Measurements from ENCODE around the gene LRRC75A.

Gene LRRC75A

DNA sequence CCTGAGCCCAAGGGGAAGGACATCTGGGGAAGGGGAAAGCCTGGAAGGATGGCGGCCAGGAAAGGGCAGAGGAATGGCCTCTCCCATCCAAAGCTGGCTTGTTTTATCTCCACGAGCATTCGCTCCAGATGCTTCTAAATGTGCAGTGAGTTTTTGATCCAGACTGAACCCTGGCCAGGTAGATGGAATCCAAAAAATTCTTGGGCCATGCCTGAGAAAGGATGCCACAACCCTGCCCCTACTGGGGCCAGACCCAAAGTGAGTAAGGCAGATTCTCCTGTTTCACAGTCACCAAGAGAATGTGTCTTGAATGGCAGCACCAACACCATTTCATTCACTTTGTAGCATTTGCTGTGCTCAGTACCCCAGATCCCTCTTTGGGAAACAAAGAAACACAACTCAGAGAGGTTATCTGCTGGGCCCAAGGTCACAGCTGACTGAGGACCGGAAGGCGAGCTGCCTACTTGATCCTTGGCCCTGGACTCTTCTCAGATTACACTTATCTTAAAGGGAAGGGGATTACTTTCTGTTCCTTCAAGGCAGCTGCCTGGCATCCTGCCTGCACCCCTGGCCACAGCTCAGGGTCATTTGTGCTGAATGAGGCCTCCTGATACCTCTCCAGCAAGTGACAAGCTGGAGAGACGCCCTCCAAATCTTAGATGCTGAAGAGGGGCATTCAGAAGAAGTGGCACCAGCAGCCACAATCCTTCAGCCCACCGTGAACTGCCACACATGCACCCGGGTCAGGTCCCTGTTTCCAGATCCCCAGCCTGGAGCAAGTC, 3.6 kb downstream of the LRRC75A start:
- ATAC-seq (ENCODE audit: insufficient read depth, low read depth) (no peak), DNase-seq (no peak)
- TF ChIP-seq, protein P1, sequence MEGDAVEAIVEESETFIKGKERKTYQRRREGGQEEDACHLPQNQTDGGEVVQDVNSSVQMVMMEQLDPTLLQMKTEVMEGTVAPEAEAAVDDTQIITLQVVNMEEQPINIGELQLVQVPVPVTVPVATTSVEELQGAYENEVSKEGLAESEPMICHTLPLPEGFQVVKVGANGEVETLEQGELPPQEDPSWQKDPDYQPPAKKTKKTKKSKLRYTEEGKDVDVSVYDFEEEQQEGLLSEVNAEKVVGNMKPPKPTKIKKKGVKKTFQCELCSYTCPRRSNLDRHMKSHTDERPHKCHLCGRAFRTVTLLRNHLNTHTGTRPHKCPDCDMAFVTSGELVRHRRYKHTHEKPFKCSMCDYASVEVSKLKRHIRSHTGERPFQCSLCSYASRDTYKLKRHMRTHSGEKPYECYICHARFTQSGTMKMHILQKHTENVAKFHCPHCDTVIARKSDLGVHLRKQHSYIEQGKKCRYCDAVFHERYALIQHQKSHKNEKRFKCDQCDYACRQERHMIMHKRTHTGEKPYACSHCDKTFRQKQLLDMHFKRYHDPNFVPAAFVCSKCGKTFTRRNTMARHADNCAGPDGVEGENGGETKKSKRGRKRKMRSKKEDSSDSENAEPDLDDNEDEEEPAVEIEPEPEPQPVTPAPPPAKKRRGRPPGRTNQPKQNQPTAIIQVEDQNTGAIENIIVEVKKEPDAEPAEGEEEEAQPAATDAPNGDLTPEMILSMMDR (IDR thresholded peaks at IDR 0.05; ENCODE audit: borderline replicate concordance, extremely low read depth, low read length, poor library complexity, severe bottlenecking) = no peak
- no peak for TF ChIP-seq EZH2 (IDR thresholded peaks at IDR 0.05; ENCODE audit: borderline replicate concordance, low read depth, low read length, severe bottlenecking)
- Histone ChIP-seq H3K79me2 (ENCODE audit: insufficient read depth, low read length) (no peaks in the 10 kb centered on the region), H3K27ac (ENCODE audit: low read length) (no peak overlapping the region), H3K4me3 (ENCODE audit: low read depth in 1 of 2, low read length in 2 of 2) (no peak overlapping the region), H3K36me3 (ENCODE audit: insufficient read depth, low read length) (no peaks in the 10 kb centered on the region), H3K27me3 (ENCODE audit: insufficient read depth, low read length, poor library complexity) (peaks cover 11% of the 10 kb centered on the region), H2AFZ (ENCODE audit: low read depth, low read length) (no peak overlapping the region), H3K4me2 (ENCODE audit: insufficient read depth, low read length) (no peak overlapping the region), H3K9me3 (ENCODE audit: insufficient read depth, low read length, severe bottlenecking) (no peaks in the 10 kb centered on the region), H3K4me1 (ENCODE audit: insufficient read depth, low read length) (peaks cover 25% of the 10 kb centered on the region), H4K20me1 (ENCODE audit: insufficient read depth, low read length) (peaks cover 13% of the 10 kb centered on the region; the same call in 1 of the 2 replicates), H3K9ac (ENCODE audit: low read depth, low read length) (no peak overlapping the region)

DNA sequence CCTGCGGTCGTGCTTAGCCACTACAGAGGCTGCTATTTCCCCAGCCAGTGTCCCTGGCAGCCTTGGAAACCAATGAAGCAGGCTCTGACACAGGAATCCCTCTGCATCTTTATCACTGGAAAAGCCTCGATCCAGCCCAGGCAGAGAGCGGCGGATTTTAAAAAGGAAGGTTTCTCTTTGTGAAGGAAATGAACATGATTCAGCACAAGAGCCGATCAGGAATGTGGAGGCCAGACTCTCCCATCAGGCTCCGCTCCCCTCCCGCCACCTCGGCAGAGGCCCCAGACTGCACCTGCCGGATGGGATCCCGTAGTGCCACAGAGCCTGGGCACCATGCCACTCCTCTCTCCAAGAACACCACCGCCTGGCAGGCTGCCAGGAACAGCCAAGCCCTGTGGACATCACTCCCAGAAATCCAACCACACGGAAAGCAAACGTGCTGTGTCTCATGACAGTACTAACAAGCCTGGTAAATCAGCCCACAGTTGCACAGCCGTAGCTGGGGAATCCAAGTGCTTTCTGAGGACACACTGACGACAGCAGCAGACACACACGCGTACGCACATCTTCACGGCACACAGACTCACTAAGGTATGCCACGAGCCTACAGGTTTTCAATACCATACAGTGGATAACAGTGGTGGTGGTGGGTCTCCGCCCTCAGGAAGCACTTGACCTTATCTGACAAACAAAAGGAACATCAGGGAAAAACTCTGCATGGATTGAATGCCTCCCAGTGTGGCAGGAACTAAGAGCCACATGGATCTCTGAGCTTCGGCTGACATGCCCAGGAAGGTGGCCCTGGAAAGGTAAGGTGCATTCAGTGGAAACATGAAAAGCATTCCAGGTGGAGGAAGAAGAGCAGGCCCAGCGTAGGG, 5.4 kb downstream of the LRRC75A start:
- Histone ChIP-seq H3K9ac (ENCODE audit: low read depth, low read length) (no peak overlapping the region), H3K4me2 (ENCODE audit: insufficient read depth, low read length) (no peak overlapping the region)
- no peak for ATAC-seq (ENCODE audit: insufficient read depth, low read depth)

DNA sequence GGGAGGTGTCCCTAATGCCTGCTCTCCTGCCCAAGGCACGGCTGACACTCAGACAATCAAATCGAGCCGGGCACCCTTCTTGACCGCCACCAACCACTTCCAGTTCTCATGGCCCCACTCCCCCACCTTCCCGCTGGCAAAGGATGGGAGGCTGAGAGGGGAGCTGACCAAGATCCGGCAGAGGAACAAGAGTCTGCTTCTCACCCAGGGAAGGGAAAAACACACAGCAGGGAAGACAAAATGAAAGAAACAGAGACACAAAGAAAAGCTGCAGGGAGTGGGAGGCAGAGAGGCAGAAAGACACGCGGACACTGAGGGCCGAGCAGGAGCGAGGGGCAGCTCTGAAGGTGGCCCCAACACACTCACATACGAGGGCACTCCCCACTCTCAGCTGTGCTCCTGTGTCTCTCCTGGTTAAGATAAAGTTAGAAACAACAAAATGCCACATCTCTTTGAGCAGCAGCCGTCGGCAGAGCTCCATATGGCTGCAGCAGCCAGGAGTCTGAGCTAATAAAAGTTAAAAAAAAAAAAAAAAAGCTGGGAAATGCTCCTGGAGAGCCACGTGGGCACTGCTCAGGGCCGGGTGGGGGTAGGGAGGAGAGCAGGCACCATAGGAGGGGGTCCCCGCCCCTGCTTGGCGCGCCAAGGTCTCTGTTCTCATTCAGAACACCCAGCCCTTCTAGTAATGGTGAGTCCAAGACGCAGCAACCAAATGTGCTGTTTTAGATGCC, 7.4 kb downstream of the LRRC75A start:
- no peak overlapping the region for H2AFZ ChIP-seq (ENCODE audit: low read depth, low read length)
- H3K27ac ChIP-seq (ENCODE audit: low read length) = no peak overlapping the region

More for the DNA sequence above, 5.4 kb downstream of the LRRC75A start:
- no peaks in the 10 kb centered on the region for H3K36me3 ChIP-seq (ENCODE audit: insufficient read depth, low read length)
- peaks cover 16% of the 10 kb centered on the region; the same call in 1 of the 2 replicates for H4K20me1 ChIP-seq (ENCODE audit: insufficient read depth, low read length)
- H3K27ac ChIP-seq (ENCODE audit: low read length) = no peak overlapping the region
- H3K9me3 ChIP-seq (ENCODE audit: insufficient read depth, low read length, severe bottlenecking) = no peaks in the 10 kb centered on the region
- H3K79me2 ChIP-seq (ENCODE audit: insufficient read depth, low read length) = no peaks in the 10 kb centered on the region
- no peak overlapping the region for H2AFZ ChIP-seq (ENCODE audit: low read depth, low read length)
- DNase-seq = no peak
- no peak overlapping the region for H3K4me3 ChIP-seq (ENCODE audit: low read depth in 1 of 2, low read length in 2 of 2)
- TF ChIP-seq, protein P1 (IDR thresholded peaks at IDR 0.05; ENCODE audit: borderline replicate concordance, extremely low read depth, low read length, poor library complexity, severe bottlenecking) = no peak
- TF ChIP-seq EZH2 (IDR thresholded peaks at IDR 0.05; ENCODE audit: borderline replicate concordance, low read depth, low read length, severe bottlenecking) = no peak
- peaks cover 3% of the 10 kb centered on the region for H3K27me3 ChIP-seq (ENCODE audit: insufficient read depth, low read length, poor library complexity)
- H3K4me1 ChIP-seq (ENCODE audit: insufficient read depth, low read length) = peaks cover 17% of the 10 kb centered on the region

More for the DNA sequence above, 7.4 kb downstream of the LRRC75A start:
- H3K4me1 ChIP-seq (ENCODE audit: insufficient read depth, low read length) = no peaks in the 10 kb centered on the region
- TF ChIP-seq EZH2 (IDR thresholded peaks at IDR 0.05; ENCODE audit: borderline replicate concordance, low read depth, low read length, severe bottlenecking) = no peak
- TF ChIP-seq, protein P1 (IDR thresholded peaks at IDR 0.05; ENCODE audit: borderline replicate concordance, extremely low read depth, low read length, poor library complexity, severe bottlenecking) = no peak
- DNase-seq = no peak
- no peak overlapping the region for H3K4me2 ChIP-seq (ENCODE audit: insufficient read depth, low read length)
- H3K79me2 ChIP-seq (ENCODE audit: insufficient read depth, low read length) = no peaks in the 10 kb centered on the region
- H3K36me3 ChIP-seq (ENCODE audit: insufficient read depth, low read length) = no peaks in the 10 kb centered on the region
- H3K4me3 ChIP-seq (ENCODE audit: low read depth in 1 of 2, low read length in 2 of 2) = no peak overlapping the region
- H3K27me3 ChIP-seq (ENCODE audit: insufficient read depth, low read length, poor library complexity) = no peaks in the 10 kb centered on the region
- H4K20me1 ChIP-seq (ENCODE audit: insufficient read depth, low read length) = peaks cover 12% of the 10 kb centered on the region
- no peaks in the 10 kb centered on the region for H3K9me3 ChIP-seq (ENCODE audit: insufficient read depth, low read length, severe bottlenecking)
- no peak for ATAC-seq (ENCODE audit: insufficient read depth, low read depth)
- H3K9ac ChIP-seq (ENCODE audit: low read depth, low read length) = no peak overlapping the region
